Urothelium cell line (cell line): ENCODE results near the gene ZNF772.

Experiments
- DNase-seq: peaks from one replicate; pipeline ENCODE4 v3.0.0; 2011; ENCODE audit warnings: low spot score, mixed read lengths
- FAIRE-seq: peaks from 2 replicates; lab custom pipeline; 2011; peaks lifted over from hg19 to GRCh38; lab: Jason Lieb, UNC

The ZNF772 gene

DNA sequence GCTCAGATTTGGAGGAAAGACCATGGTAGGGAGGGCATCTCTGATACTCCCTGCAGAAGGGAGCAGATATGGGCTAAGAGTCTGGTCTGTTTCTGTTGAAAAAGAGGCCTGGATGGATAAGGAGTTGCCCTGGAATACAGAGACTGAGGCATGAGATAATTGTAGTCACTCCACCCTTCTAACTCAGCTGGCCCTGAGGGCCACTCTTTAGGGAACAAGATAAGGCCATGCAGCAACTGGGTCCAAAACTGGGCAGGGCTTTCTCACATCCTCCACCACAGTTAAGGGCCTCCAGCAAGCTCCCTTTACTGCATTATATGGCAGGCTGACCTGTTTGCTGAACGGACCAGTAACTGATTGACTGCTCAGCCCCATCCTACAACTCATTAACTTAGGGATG, 40.9 kb downstream of the ZNF772 start:
- DNase-seq: no peak
- FAIRE-seq: no peak

DNA sequence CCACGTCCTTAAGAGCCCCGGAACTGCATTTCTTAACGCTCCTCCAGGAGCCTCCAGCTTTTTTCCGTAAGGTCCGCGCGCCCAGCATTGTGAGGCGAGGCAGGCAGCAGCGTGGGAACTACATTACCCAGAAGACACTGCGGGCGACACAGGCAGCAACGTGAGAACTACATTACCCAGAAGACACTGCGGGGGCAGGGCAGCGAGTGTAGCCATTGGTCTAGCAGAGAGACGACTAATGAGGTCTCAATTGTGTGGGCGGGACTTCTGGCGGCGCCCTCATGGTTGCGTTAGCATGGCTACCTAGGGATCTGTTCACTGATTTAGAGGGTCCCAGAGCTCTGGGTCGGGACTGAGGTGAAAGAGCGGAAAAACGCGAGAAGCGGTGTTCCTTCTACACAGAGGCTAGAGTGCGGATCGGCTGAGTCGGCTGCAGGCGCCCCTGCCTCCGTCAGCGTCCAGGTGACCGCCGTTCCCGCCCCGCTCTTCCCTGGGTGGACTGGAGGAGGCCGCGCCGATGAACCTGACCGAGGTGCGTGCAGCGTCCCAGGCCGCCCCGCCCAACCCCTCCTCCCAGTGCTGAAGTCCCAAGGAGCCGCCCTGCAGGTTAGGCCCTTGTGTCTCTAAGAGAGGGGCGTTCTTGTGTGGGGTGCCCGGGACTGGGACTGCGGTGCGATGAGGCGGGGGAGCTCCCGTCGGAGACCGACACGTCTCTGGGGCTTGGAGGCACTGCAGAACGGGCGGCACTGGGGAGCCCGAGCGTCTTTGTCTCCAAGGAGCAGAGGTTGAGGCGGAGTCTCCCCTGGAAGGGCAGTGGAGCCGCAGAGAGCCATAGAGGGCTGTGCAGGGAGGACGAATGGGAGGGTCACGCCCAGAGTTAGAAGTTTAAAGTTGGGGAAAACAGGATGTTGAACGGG, 42.0 kb downstream of the ZNF772 start, which contains the start of gene ZNF749:
Gene ZNF749, plus strand, starts transcription at position 264 of the 917 bp plus-strand sequence. Its CDS starts 254 bp downstream, at position 518.
- FAIRE-seq: peak; percentile 87

DNA sequence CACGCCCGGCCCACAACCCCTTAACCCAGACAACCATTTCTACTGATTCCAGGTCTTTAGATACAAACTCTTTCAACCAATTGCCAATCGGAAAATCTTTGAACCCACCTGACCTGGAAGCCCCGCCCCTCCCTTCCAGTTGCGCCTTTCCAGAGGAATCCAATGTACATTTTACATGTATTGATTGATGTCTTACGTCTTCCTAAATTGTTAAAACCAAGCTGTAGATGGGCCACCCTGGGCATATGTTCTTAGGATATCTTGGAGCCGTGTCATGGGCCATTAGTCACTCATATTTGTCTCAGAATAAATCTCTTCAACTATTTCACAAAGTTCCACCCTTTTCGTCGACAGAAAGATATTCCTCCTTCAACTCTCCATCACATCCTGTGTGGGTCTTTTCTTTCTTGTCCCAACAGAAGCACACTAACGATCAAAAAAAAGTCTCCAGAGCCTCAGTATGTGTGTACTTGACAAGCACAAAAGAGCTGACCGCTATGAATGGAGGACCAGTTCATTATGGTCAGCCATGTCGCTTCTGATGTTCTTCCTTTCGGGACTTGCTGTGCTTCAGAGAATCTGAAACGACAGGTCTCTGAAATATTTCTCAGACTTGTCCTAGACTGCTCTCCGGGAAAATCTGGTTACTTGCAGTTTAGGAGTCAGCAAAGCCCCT, 42.8 kb downstream of the ZNF772 start:
- FAIRE-seq: no peak
- peak; percentile 12 for DNase-seq

More for the DNA sequence above, 42.0 kb downstream of the ZNF772 start, which contains the start of gene ZNF749:
- DNase-seq: peak; percentile 97

DNA sequence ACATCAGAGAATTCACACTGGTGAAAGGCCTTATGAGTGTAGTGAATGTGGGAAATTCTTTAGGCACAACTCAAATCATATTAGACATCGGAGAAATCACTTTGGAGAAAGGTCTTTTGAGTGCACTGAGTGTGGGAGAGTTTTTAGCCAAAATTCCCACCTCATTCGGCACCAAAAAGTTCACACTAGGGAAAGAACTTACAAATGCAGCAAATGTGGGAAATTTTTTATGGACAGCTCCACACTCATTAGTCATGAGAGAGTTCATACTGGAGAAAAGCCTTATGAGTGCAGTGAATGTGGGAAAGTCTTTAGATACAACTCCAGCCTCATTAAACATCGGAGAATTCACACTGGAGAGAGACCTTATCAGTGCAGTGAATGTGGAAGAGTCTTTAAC, 56.3 kb downstream of the ZNF772 start:
- no peak for DNase-seq
- no peak for FAIRE-seq

DNA sequence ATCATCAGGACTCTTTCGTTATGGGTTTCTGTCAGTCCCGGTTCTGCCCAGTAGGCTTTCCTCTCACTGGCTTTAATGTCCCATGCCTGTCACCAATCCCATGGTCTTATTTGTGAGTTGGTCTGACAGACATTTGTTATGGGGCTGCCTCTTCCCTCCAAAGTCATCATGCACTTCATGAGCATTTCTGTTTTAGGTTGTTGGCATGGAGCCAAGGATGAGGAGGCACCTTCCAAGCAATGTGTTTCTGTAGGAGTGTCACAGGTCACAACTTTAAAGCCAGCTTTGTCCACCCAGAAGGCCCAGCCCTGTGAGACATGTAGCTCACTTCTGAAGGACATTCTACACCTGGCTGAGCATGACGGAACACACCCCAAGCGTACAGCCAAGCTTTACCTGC, 57.9 kb downstream of the ZNF772 start:
- no peak for DNase-seq
- no peak for FAIRE-seq
